Epithelial cell of proximal tubule (primary cell): Measurements from ENCODE around the gene ASNS. TPM values are rescaled to one million over a fixed set of nuclear protein-coding genes. Genes with fewer than 3 reads are reported as not detected.
"Not testable (repeated sequence)": the region's sequence is repeated elsewhere in the genome, so short reads cannot be mapped to it uniquely, and the experiment has no call there.

Experiments
- DNase-seq: peaks from one replicate; pipeline ENCODE4 v3.0.0-alpha.2; 2011; ENCODE audit warnings: low read depth
- H3K4me3 ChIP-seq: 2 replicates; pipeline ENCODE4 v1.5.1; 2011; ENCODE audit warnings: low read depth, mild to moderate bottlenecking, low read length
- total RNA-seq: library from RNA; depleted of rRNA; stranded (reverse); fragments of >200 nt; gene quantifications from 2 replicates; pipeline ENCODE4 v1.2.3, GENCODE V29; 2015
- TF ChIP-seq, protein P1 (sequence below): conservative IDR thresholded peaks from 2 replicates; pipeline ENCODE4 v1.5.1; 2012; ENCODE audit warnings: low read depth, mild to moderate bottlenecking, low read length

Gene ASNS, protein sequence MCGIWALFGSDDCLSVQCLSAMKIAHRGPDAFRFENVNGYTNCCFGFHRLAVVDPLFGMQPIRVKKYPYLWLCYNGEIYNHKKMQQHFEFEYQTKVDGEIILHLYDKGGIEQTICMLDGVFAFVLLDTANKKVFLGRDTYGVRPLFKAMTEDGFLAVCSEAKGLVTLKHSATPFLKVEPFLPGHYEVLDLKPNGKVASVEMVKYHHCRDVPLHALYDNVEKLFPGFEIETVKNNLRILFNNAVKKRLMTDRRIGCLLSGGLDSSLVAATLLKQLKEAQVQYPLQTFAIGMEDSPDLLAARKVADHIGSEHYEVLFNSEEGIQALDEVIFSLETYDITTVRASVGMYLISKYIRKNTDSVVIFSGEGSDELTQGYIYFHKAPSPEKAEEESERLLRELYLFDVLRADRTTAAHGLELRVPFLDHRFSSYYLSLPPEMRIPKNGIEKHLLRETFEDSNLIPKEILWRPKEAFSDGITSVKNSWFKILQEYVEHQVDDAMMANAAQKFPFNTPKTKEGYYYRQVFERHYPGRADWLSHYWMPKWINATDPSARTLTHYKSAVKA
- total RNA-seq, result 54.0 and 75.9 TPM in 2 replicates

GRCh38 chr7:97872025-97872669 lies at the start of gene ASNS:
ASNS (minus strand) TSS chr7:97872408; CDS start chr7:97869156, 3,252 bp downstream.
- peak within 1 kb of the TSS; percentile 75 for H3K4me3 ChIP-seq
- DNase-seq, result peak; percentile 42
- TF ChIP-seq, protein P1, sequence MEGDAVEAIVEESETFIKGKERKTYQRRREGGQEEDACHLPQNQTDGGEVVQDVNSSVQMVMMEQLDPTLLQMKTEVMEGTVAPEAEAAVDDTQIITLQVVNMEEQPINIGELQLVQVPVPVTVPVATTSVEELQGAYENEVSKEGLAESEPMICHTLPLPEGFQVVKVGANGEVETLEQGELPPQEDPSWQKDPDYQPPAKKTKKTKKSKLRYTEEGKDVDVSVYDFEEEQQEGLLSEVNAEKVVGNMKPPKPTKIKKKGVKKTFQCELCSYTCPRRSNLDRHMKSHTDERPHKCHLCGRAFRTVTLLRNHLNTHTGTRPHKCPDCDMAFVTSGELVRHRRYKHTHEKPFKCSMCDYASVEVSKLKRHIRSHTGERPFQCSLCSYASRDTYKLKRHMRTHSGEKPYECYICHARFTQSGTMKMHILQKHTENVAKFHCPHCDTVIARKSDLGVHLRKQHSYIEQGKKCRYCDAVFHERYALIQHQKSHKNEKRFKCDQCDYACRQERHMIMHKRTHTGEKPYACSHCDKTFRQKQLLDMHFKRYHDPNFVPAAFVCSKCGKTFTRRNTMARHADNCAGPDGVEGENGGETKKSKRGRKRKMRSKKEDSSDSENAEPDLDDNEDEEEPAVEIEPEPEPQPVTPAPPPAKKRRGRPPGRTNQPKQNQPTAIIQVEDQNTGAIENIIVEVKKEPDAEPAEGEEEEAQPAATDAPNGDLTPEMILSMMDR, result peak; percentile 28

DNA sequence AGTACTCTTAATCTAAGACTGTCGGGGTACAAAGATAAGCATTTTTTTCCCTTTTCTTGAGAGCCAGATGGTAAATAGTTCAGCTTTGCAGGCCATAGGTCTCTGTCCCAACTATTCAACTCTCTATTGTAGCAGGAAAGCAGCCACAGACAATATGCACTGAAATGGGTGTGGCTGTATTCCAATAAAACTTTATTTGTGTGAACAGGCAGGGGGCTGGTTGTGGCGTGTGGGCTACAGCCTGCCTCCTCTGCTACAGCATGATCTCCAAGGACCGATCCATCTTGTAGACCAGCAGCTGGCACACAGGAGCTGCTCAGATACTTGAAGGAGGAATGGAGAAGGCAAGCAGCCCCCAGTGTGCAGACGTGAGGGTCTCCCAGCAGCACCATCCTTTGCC lies 49.0 kb upstream of the ASNS start:
- not testable (repeated sequence) for DNase-seq, H3K4me3 ChIP-seq

DNA sequence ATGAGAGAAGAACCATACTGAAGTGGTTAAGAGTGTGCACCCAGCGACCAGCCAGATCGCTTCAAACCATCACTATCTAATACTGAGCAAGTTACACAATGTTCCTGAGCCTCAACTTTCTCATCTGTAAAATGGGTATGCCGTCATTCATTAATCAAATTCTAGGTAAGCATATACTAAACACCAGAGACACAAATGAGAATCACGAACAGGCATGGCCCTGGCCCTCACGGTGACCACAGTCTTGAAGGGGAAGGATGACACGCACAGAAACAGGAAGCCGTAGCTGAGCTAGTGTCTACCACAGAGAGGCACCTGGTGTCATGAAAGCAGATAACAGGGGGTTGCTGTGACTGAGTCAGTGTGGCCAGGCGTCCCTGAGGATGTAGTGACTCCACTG lies 43.1 kb upstream of the ASNS start:
- not testable (repeated sequence) for DNase-seq, H3K4me3 ChIP-seq

DNA sequence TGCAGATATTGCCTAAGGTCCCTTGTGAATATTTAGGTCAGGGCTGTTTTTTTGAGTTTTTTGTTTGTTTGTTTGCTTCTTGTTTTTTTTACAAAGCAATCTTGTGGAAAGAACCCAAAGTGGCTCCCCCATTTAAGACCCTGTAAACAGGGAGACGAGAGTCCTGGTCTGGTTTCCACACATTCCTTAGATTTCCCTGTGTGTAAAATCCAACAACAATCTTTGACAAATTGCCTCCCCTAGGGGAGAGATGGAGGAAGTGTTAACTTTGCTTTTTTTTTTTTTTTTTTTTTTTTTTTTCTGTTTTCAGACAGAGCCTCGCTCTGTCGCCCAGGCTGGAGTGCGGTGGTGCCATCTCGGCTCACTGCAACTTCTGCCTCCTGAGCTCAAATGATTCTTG lies 40.1 kb upstream of the ASNS start:
- not testable (repeated sequence) for H3K4me3 ChIP-seq, DNase-seq
- TF ChIP-seq, protein P1, result peak; percentile 14

- not testable (repeated sequence) for DNase-seq, H3K4me3 ChIP-seq
Measured at GRCh38 chr7:97896893-97897292, 24.7 kb upstream of the ASNS start.

GRCh38 chr7:97891721-97892120 lies 19.5 kb upstream of the ASNS start:
- not testable (repeated sequence) for DNase-seq, H3K4me3 ChIP-seq

DNA sequence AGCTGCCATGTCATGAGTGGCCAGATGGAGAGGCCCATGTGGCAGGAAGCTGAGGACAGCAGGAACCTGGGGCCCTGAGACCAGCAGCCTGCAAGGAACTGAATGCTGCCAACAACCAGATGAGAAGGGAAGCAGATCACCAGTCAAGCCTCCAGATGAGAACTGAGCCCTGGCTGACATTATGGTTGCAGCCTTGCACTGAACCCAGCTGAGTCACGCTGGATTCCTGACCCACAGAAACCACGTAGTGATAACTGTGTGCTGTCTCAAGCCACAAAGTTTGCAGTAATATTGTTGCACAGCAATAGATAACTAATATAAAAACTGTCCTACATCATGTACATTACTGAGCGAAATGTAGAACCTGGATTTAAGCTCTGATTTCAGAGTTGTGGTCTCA lies 7.3 kb upstream of the ASNS start:
- H3K4me3 ChIP-seq, DNase-seq: not testable (repeated sequence)

- not testable (repeated sequence) for H3K4me3 ChIP-seq
Measured at GRCh38 chr7:97874894-97875293, 2.7 kb upstream of the ASNS start.

GRCh38 chr7:97873606-97874005 lies 1.4 kb upstream of the ASNS start:
- TF ChIP-seq, protein P1, result no peak

More at GRCh38 chr7:97874894-97875293, 2.7 kb upstream of the ASNS start:
- DNase-seq, result not testable (repeated sequence)

GRCh38 chr7:97871659-97872024 lies 566 bp downstream of the ASNS start:
- TF ChIP-seq, protein P1, result no peak
- no peak for DNase-seq
- H3K4me3 ChIP-seq, result peak overlapping the region; percentile 75

More at GRCh38 chr7:97873606-97874005, 1.4 kb upstream of the ASNS start:
- no peak overlapping the region for H3K4me3 ChIP-seq
- DNase-seq, result no peak
